Measurements from ENCODE around the gene PDAP1. TPM values are rescaled to one million over a fixed set of nuclear protein-coding genes. Genes with fewer than 3 reads are reported as not detected.

PDAP1 gene
- total and polyA plus RNA-seq, 10 of the 15 experiments (the other 5 are each of a cell fraction or from before 2014, with no cell fraction given): 6.6 to 200 (median 87.7) TPM

GRCh38 chr7:99408379-99409191 lies at the start of gene PDAP1, which contains the start of gene BUD31 (continued):
- no peak for TF ChIP-seq ZNF274 (IDR thresholded peaks at IDR 0.05; ENCODE audit: insufficient read depth, insufficient read length)
- TF ChIP-seq CHD4 (IDR thresholded peaks at IDR 0.05): no peak
- peak; percentile 88 for TF ChIP-seq POLR2A (IDR thresholded peaks at IDR 0.05; ENCODE audit: low read depth, low read length)
- peak; percentile 60; the same call in 1 of the 2 replicates for TF ChIP-seq PAX5 (IDR thresholded peaks at IDR 0.05; ENCODE audit: borderline replicate concordance, low read depth, low read length)
- no peak for TF ChIP-seq WRNIP1 (IDR thresholded peaks at IDR 0.05; ENCODE audit: borderline replicate concordance, low read depth, low read length)
- TF ChIP-seq STAT3 (IDR thresholded peaks at IDR 0.05; ENCODE audit: low read depth, low read length): no peak
- TF ChIP-seq POLR2AphosphoS2 (IDR thresholded peaks at IDR 0.05; ENCODE audit: low read depth, low read length): peak; percentile 93
- no peak for TF ChIP-seq ZNF384 (IDR thresholded peaks at IDR 0.05; ENCODE audit: borderline replicate concordance, low read depth, low read length)
- peak; percentile 82 for TF ChIP-seq CREM (IDR thresholded peaks at IDR 0.05; ENCODE audit: low read depth)
- no peak for TF ChIP-seq SREBF1 (IDR thresholded peaks at IDR 0.05; ENCODE audit: low read length)
- peak; percentile 97 for TF ChIP-seq PML (IDR thresholded peaks at IDR 0.05; ENCODE audit: low read length)
- no peak for TF ChIP-seq ZBTB4 (CRISPR knock-in tag; IDR thresholded peaks at IDR 0.05)
- peak; percentile 90 for TF ChIP-seq TAF1 (IDR thresholded peaks at IDR 0.05; ENCODE audit: borderline replicate concordance, low read depth, low read length)
- 0 out of 2 replicates have a peak, but pooled peaks have one; percentile 36 for TF ChIP-seq HDAC2 (IDR thresholded peaks at IDR 0.05)
- TF ChIP-seq SIN3A (IDR thresholded peaks at IDR 0.05; ENCODE audit: low read depth, low read length): no peak; the same call in 1 of the 2 replicates
- TF ChIP-seq ETV6 (conservative IDR thresholded peaks at IDR 0.05 in 1 of 2, IDR thresholded peaks at IDR 0.05 in 1 of 2; ENCODE audit: borderline replicate concordance in 1 of 2, low read depth in 1 of 2): peak in 1 of 2 experiments; percentile 11; a peak in 1 of 4 replicates
- no peak for TF ChIP-seq KAT2A (conservative IDR thresholded peaks at IDR 0.05; ENCODE audit: control insufficient read depth, low read depth, low read length)
- peak; percentile 99 for TF ChIP-seq POLR2AphosphoS5 (IDR thresholded peaks at IDR 0.05; ENCODE audit: low read length)
- TF ChIP-seq DPF2 (IDR thresholded peaks at IDR 0.05): no peak
- no peak for TF ChIP-seq NFYA (IDR thresholded peaks at IDR 0.05; ENCODE audit: borderline replicate concordance, low read depth, low read length)
- TF ChIP-seq CUX1 (IDR thresholded peaks at IDR 0.05; ENCODE audit: insufficient replicate concordance, low read depth, low read length): no peak
- peak; percentile 21; the same call in 1 of the 2 replicates for TF ChIP-seq YY1 (IDR thresholded peaks at IDR 0.05; ENCODE audit: low read depth, low read length)
- no peak; the same call in 1 of the 2 replicates for TF ChIP-seq HDGF (IDR thresholded peaks at IDR 0.05)
- TF ChIP-seq SP1 (IDR thresholded peaks at IDR 0.05; ENCODE audit: low read depth, low read length): peak; percentile 41
